IPS DF 19.7 (cell line): ENCODE data around the gene ICAM2.
"Not testable (repeated sequence)": the region's sequence is repeated elsewhere in the genome, so short reads cannot be mapped to it uniquely, and the experiment has no call there.

Experiments used
- DNase-seq: peaks from one replicate; pipeline ENCODE4 v3.0.0-alpha.2; 2013; ENCODE audit warnings: low read depth, low spot score

The ICAM2 gene

DNA sequence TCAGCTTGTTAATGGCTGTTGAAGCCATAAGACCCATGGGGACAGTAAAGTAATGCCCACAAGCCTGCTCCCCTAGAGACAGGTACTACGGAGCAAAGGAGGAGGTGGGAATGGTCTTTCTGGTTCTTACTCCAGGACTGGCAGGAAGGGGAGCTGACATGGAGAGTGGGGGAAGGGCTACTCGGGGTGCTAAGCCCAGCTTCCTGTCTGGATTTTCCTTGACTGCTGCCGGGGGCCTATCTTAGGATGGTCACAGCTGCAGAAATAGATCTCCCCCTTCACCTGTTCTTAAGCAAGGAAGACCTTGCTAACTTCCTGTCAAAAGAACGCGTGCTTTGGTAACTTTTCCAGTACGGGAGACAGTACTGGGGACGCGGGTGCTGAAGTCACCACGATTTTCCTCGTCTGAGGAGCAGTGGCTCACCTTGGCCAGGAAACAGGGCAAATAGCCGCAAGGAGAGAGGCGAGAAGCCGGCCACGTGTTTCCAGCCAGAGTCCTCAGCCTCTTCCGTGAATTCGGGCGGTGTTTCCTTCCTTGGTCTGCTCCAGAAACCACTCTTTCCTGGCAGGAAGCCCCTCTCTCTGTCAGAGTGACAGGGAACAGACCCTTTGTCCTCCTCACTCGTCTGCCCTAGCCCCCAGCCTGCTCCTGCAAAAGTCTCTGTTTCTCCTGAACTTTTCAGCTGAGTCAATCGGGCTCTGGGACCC lies 22.9 kb downstream of the ICAM2 start:
- no peak for DNase-seq

DNA sequence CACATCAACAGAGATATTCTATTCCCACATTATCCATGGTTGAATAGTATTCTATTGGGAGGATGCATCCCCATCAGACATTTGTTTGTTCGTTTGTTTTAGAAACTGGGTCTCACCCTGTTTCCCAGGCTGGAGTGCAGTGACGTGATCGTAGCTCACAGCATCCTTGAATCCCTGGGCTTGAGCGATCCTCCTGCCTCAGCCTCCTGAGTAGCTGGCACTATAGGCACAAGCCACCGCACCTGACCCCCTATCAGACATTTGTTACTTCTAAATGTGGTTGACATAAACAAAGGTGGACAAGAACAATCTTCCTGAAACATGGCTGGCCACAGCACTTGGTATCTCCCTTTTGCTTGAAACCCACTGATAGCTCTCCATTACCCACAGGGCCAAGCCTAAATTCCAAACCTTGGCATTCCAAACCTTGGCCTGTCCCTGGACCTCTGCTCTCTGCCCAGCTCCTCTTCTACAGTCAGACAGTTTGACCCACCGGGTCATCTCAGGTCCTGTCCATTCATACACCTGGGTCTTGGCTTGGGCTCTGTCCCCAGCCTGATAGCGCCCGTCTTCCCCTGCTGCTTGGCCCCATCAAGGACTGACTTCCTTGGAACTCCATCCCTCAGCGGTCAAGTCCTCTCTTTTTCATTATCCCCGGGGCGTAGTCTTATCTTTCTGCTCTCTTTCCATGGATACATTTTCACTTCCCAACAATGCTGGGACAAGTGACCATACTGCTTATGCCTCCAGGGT lies 23.8 kb downstream of the ICAM2 start:
- DNase-seq = no peak

DNA sequence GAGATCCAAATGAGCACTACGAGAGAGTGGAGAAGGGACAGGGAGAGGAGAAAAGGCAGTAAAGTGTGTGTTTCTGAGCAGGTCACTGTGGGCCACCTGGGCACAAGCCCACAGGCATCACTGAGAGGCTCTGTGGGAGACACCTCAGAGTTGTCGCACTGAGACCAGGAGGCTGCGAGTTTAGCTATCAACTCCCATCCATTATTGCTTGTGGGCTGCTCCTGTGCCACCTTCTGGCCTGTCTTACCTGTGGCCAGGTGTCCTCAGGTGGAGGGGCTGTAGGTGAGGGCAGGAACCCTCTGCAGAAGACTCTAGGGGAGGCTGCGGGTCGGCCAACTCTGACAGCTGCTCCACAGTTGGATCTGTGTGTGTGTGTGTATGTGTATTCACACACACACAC lies 24.8 kb downstream of the ICAM2 start:
- DNase-seq = no peak

DNA sequence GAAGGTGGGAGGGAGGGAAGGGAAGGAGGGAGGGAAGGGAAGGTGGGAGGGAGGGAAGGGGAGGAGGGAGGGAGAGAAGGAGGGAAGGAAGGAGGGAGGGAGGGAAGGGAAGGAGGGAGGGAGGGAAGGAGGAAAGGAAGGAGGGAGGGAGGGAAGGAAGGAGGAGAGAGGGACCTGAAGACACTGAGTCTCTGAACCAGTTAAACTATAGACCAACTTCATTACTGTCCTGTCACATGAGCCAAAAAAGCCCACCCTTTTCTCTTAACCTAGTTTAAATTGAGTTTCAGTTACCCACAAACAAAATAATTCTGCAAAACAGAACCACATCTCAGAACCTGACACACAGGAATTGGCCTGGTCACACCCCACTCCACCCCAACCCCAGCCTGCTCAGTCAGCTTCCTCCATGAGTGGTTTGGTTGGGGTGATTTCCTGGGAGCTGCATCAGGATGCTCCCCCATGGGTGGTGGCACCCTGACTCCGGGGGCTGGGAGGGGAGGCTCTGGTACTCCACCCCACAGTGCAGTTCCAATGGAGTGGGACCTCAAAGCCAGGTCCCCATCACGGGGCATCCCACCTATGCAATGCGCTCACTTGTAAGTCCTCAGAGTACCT lies 27.0 kb downstream of the ICAM2 start:
- no peak for DNase-seq

DNA sequence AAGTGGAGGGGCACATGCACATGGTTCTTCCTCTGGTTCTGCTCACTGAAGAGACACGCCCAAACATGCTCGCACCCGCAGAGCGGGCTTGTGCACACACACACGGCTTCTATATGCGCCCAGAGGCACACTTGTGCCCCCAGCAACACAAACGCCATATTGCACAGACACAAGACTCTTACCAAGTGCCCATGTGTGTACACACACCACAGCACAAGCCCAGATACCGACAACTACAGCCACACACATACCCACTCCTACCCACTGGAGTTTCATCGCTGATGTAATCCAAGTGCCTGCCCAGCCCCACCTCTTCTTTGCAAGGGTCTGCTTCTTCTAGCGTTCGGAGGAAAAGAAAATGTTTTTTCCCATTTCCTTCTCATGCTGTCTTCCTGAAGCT lies 28.8 kb downstream of the ICAM2 start:
- DNase-seq = no peak

DNA sequence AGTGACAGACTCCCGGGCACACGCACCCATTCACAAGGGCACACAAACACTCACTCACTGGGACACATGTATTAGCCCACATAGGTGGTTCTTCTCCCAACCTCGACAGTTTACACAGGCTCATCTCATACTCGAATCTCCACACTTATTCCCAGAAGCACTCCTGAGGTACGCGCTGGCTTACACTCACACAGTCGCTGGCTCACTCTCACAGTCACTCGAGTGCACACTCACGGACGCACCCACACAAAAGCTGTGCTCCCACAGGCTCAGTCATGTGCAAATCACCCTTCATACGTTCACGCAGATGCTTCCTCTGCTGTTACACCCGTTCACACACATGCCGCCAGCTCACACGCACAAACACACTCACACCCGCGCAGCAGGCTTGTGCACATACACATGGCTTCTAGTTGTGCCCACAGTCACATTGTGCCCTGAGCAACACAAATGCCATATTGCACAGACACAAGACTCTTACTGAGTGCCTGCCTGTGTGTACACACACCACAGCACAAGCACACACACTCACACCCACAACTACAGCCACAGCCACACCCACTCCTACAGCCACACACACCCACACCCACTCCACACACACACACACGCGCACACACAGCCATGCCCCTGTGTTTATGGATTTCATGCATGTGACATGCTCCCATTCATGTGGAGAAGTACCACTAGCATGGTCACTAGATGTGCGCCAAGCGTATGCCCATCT lies 30.6 kb downstream of the ICAM2 start:
- DNase-seq = no peak

DNA sequence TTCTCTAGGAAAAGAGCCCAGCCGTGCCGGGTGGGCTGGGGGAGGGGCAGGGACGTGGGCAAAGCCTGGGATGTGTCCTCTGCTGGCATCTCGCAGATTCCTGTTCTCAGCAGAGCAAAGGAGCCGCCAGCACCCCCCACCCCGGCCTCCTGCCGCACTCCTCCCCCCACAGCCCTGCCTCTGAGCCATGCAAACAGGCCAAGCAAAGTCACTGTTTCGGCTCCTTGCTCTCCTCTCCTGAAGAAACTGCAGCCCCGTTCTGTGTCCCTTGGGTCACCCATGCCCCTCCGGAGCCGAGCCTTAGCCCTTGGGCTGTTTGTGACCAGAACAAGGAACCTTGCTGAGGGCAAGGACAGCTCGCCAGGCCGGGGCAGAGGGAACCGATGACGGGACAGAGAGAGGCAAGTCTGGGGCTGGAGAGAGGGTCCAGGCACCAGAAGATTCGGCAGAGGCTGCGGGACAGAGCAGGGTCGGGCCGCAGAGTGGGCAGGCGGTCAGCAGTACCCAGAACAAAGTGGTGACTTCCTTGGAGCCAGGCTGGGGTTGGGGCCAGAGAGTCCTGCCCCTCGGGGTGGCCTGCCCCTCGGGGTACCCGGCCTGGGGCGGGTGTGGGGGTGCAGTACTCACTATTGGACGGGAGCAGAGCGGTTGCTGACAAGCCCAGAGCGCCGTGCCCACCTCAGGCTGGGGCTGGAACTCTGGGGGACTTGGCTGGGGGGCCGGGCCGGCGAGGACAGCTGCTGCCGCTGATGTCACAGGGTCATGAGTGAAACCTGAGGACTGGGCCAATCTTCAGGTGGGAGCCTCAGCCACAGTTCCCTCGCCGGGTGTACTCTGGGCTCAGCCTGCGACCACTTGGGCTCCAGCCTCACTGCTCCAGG lies 31.5 kb downstream of the ICAM2 start:
- no peak for DNase-seq

DNA sequence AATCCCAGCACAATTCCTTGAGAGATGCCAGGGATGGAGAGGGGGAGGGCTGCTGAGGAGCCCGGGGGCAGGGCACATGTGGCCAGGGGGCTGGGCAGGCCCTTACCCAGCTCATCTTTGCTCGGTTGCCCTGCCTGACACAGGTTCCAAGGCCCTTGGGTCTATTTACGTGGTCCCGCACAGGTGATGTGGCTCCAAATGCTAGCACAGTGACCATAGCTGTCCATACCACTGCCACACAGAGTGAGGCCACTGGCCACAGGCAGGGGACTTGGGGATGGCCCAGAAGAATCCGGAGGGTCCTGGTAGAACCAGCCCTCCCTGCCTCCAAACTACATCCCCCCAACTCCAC lies 32.3 kb downstream of the ICAM2 start:
- DNase-seq = no peak

DNA sequence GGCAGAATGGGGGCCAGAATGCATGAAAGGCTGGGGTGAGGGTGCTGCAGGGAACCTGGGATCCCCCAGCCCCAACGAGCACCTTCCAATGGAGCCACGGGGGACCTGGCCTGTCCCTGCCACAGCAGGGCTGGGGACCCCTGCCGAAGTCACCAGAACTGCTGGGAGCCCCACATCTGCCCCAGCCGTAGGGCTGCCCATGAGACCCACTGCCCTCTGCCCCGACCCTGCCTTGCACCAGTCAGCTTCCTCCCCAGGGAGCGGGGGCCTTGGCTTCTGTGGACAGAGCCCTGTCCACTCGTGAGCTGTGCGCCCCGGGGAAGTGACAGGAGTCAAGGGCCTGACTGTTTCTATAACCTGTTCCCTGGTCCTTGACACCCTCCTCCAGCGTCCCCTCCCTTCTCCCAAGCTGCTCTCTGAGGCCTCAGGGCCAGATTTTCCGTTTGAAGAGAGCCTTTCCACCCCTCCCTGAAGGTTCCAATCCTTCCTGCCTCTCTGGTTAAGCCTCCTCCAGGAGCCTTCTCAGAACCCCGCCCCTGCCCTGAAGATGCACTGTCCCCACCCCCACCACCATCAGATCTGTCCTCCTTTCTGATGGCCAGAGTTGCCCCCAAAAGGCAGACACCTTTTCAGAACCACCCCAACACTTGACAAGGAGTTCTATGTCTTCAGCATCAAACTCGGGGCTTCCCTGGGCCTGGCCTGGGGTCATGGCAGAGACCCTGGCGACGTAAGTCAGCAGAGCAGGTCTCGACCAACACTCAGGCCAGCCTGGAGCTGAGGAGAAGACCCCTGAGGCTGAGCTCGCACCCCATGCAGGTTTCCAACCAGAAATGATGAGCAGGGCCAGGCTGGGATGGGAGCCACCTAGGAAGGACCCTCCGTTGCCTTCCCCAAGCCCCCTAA lies 33.0 kb downstream of the ICAM2 start:
- DNase-seq = no peak

DNA sequence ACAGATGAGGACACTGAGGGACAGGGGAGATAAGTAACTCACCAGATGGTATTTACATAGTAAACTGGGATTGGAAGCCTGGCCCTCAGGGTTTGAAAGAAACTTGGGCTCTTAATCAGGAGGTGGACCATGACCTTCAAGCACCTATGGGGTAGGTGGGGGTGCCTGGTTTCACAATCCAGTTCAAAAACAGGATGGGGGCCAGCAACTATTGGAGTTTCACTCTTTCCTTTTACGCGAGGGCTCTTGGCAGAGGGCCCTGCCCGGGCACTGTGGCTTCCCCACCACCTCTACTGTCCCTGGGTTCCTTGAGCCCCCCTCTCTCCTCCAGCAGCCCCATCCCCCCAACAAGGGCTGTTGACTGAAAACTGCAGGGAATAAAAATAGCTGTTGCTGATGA lies 33.6 kb downstream of the ICAM2 start:
- no peak for DNase-seq

DNA sequence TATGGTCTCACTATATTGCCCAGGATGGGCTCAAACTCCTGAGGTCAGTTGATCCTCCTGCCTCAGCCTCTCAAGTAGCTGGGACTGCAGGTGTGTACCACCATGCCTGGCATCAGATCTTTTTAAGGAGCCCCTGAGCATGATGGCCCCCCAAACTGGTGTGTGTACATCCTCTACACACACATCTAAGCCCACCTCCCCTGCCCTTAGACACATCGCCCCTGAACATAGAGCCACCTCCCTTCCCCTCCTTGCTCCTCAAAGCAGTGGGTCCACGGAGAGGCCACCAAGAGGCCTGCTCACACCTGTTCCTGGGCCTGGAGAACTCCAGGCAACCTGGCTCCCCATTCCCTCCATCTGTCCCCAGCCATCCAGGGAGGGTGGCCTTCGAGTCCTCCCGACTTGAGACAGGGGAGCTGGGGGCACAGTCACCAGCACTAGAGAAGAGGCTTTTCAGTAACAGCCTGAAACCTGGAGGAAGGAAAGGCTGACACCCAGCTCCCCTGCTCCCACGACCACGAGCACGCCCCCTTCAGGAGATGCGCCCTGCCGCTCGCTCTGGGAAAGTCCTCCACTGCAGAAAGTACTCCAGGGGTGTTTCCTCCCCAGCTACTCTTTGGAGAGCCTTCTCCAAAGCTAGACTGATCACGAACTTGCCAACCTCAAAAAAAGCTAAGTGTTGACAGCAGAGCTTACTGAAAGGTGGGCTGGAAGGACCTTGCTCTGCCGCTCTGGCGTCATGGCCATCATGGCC lies 34.9 kb downstream of the ICAM2 start:
- DNase-seq = no peak

DNA sequence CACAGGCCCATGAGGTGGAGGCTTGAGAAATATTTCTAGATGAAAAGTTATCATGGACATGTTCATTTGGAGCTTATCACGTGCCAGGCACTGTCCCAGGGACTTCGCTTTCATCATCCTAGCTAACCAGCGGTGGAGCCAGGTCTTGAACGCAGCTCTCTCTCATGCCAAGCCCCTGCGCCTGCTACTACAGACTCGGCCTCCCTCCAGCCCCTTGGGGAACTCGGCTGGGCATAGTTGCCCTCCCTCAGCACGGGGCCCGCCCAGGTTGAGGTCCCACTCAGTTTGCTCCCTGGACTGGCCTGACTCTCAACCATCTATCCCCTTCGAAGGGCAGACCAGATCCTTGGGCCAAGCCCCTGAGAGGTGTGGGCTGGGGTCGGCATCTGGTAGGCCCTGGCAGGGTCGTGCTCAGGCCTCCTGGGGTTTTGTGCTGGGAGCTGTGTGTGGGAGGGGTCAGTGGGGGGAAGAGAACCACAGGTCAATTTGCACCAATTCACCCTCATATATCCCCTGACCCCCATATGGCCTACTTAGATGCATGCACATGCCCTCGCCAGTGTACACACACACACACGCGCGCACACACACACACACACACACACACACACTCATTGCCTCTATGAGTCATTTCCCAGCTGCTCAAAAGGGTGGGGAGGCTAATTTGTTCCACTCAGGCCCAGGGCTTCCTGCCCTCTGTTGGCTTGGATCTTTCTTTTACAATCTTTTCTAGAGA lies 35.6 kb downstream of the ICAM2 start:
- DNase-seq = no peak

DNA sequence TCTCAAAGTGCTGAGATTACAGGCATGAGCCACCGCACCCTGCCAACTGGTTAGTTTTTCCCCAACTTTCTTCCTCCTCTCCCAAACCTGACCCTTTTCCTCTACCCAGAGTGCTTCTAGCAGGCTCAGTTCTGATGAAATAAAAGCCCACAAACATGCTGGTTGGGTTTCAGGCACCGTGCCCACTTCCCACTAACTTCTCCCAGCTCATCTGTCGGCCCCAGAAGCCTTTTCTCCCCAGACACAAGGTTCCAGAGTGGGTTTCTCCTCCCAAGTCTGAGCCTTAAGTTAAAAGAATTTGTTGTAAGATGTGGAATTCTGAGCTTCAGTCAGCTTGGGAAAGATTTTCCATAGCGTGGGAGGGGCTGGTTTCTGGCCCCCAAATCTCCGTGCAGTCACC lies 36.2 kb downstream of the ICAM2 start:
- DNase-seq = no peak

DNA sequence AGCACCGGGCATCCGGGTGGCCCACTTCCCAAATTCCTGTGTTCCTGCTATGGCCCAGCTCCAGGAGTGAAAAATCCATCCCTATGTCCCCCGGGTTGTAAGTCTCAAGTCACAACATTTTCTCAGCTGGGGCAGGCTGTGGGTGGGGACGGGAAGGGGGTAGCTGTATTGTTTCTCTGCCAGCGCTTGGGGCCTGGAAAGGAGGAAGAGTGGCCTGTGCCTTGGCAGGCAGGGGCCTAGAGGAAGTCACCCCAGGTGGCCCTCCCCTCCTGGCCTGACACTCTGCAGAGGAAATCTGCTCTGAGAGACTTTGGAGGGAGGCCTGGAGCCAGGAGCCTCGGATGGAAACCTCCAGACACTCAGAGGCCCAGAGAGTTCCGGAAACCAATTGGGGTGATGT lies 37.1 kb downstream of the ICAM2 start:
- DNase-seq = no peak

DNA sequence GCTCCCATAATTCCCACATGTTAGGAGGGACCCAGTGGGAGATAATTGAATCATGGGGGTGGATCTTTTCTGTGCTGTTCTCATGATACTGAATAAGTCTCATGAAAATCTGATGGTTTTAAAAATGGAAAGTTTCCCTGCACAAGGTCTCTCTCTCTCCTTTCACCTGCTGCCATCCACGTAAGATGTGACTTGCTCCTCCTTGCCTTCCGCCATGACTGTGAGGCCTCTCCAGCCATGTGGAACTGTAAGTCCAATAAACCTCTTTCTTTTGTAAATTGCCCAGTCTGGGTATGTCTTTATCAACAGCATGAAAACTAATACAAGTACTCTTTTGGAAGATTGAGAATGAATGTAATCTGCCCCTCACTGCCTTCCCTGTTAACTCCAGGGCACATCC lies 37.8 kb downstream of the ICAM2 start:
- DNase-seq = not testable (repeated sequence)

DNA sequence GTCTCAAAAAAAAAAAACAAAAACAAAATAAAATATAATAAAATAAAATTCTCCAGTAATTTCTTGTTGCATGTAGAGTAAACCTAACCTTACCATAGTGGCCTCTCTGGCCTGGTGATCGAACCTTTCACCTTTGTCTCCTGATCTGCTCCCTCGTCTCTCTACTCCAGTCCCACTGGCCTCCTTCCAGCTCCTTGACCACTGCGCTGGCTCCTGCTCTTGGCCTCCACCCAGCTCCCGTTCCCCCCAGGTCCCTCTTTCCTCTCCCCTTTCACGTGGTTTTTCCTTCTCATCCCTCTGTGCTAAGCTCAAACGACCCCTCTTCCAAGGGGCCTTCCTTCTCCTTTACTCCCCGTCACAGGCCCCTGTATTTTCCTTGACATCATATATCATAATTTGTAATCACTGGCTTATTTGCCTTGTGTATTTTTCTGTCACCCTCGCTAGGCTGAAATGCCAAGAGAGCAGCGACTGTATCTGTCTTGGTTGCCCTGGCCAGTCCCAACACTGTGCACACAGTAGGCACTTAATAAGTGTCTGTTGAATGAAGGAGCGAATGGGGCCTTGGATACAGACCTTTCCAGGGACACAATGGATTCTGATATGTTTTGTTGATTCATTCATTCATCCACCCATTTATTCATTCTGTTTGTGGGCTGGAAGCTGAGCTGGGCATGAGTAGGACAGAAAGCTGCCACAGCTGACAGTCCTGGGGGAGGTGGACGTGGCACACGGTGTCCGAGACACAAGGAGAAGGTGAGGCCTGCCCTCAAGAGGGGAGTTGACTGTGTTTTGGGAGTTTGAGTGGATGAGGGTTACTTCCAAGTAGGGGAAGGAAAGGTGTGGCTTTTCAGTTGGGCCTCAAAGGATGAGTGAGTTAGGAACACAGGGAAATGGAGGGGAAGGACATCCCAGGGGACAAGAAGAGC lies 41.9 kb downstream of the ICAM2 start:
- no peak for DNase-seq

DNA sequence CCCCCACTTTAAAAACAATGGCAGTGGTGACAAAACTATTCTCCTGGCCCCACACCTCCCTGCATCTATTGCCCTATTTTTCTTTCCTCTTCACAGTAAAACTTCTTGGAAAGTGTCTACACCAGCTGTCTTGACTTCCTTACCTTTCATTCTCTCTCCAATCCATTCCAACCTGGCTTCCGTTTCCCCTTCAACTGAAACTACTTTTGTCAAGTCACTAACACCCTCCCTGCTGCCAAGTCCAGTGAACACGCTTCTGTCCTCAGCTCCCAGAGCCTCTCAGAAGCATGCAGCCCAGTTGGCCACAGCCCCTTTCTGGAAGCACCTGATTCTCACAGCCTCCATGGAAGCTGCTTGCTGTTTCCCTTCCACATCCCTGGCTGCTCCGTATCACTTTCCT lies 43.7 kb downstream of the ICAM2 start:
- no peak for DNase-seq

DNA sequence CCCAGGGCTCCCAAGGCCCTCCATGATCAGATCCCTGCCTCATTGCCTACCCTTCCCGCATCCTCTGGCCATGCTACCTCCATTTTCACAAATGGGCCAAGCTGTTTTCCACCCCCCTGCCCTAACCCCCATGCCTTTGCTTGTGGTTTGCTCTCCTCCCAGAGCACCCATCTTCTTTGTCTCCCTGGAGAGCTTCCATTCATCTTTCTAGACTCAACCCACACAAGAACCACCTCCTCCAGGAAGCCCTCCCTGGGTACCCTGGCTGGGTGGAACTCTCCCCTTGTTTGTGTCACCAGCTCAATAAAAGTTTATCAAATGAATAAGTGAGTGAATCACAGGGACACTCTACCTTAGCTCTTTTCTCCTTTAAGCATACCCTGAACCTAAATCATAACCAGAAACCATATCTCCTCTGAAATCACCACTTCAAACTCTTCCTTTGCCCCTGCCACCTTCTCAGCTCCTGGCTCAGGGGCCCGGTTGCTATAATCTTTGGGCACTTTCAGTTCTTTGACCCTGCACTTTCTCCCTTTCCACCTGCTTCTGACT lies 44.8 kb downstream of the ICAM2 start:
- no peak for DNase-seq
